ENCODE data around the gene SCN1B. TPM values are rescaled to one million over a fixed set of nuclear protein-coding genes. Genes with fewer than 3 reads are reported as not detected.

Gene SCN1B
- total RNA-seq, 2 experiments from 2014 or later: 1.4 to 2.3 TPM

DNA sequence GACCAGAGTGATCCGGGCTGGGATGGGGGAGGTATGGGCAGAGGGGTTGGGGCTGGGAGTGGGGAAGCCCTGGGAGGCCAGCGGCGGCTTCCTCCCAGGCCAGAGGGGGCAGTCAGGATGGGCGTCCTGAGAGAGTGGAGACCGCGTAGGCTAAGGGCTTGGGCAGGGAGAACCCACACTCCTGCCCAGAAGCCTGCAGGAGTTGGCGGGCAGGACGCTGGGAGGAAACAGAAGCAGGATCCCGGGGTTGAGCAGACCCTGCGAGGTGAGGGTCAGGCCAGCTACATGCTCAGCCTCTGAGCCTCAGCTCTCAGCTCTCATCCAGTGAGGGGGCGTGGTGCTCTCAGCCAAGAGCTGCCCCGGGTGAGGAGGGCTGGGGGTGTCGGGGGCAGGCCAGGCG is 7.8 kb upstream of the SCN1B start:
- peaks cover 91% of the 10 kb centered on the region for H3K36me3 ChIP-seq (ENCODE audit: insufficient read depth, low read length)
- POLR2A ChIA-PET: interaction anchor here (1.4 kb wide), 1 partner anchor 8 kb away, joined by 4 read pairs; no protein-coding TSS in a partner anchor
- H3K4me1 ChIP-seq (ENCODE audit: insufficient read depth, low read length): peaks cover 13% of the 10 kb centered on the region
- Mint-ChIP-seq H3K4me1 (ENCODE audit: low read depth) (peaks cover 8% of the 10 kb centered on the region), H3K9me3 (no peaks in the 10 kb centered on the region), H3K27ac (no peak overlapping the region), H3K36me3 (ENCODE audit: low read depth) (peaks cover 90% of the 10 kb centered on the region), H3K4me3 (no peak overlapping the region), H3K27me3 (no peaks in the 10 kb centered on the region)
- H3K4me3 ChIP-seq (ENCODE audit: low read length): no peak overlapping the region
- intact Hi-C loops (cut with DNase I, micrococcal nuclease): no loop called here
- CTCF ChIA-PET: no interaction called here
- H3K27me3 ChIP-seq (ENCODE audit: control insufficient read depth in 1 of 2, insufficient read depth in 2 of 2, low read length in 2 of 2): no peaks in the 10 kb centered on the region
- no peak for DNase-seq
- no peak overlapping the region for H3K27ac ChIP-seq (ENCODE audit: low read depth in 1 of 2, low read length in 2 of 2)
- no peak for ATAC-seq (ENCODE audit: poor library complexity)
- no peaks in the 10 kb centered on the region for H3K9me3 ChIP-seq (ENCODE audit: control insufficient read depth in 1 of 2, insufficient read depth in 1 of 2, low read length in 2 of 2)
- TF ChIP-seq, protein P1, sequence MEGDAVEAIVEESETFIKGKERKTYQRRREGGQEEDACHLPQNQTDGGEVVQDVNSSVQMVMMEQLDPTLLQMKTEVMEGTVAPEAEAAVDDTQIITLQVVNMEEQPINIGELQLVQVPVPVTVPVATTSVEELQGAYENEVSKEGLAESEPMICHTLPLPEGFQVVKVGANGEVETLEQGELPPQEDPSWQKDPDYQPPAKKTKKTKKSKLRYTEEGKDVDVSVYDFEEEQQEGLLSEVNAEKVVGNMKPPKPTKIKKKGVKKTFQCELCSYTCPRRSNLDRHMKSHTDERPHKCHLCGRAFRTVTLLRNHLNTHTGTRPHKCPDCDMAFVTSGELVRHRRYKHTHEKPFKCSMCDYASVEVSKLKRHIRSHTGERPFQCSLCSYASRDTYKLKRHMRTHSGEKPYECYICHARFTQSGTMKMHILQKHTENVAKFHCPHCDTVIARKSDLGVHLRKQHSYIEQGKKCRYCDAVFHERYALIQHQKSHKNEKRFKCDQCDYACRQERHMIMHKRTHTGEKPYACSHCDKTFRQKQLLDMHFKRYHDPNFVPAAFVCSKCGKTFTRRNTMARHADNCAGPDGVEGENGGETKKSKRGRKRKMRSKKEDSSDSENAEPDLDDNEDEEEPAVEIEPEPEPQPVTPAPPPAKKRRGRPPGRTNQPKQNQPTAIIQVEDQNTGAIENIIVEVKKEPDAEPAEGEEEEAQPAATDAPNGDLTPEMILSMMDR (IDR thresholded peaks at IDR 0.05): no peak

DNA sequence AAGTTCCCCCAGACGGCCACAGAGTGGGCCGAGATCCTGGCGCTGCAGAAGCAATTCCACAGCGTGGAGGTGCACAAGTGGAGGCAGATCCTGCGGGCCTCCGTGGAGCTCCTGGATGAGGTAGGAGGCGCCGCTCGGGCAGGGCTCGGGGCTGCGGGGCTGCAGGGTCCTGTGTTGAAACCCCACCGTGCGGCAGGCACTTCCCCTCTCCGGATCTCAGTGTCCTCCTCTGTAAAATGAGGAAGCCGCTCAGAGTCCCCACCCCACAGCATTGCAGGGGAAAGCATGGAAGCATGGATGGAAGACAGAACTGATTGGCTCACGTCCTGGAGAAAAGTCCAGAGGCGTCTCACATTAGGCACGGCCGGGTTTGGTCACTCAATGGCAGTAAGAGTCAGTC is 6.8 kb upstream of the SCN1B start:
- Mint-ChIP-seq H3K27ac (peak overlapping the region; percentile 20), H3K27me3 (no peaks in the 10 kb centered on the region), H3K9me3 (no peaks in the 10 kb centered on the region), H3K4me3 (no peak overlapping the region), H3K4me1 (ENCODE audit: low read depth) (peaks cover 3% of the 10 kb centered on the region), H3K36me3 (ENCODE audit: low read depth) (peaks cover 91% of the 10 kb centered on the region)
- intact Hi-C loops (cut with DNase I, micrococcal nuclease): no loop called here
- Histone ChIP-seq H3K27ac (ENCODE audit: low read depth in 1 of 2, low read length in 2 of 2) (no peak overlapping the region), H3K4me3 (ENCODE audit: low read length) (no peak overlapping the region), H3K36me3 (ENCODE audit: insufficient read depth, low read length) (peaks cover 85% of the 10 kb centered on the region), H3K4me1 (ENCODE audit: insufficient read depth, low read length) (peaks cover 6% of the 10 kb centered on the region), H3K27me3 (ENCODE audit: control insufficient read depth in 1 of 2, insufficient read depth in 2 of 2, low read length in 2 of 2) (no peaks in the 10 kb centered on the region), H3K9me3 (ENCODE audit: control insufficient read depth in 1 of 2, insufficient read depth in 1 of 2, low read length in 2 of 2) (no peaks in the 10 kb centered on the region)
- ChIA-PET CTCF (no interaction called here), POLR2A (interaction anchor here (1.4 kb wide), 1 partner anchor 9 kb away, joined by 4 read pairs; no protein-coding TSS in a partner anchor)
- DNase-seq (no peak), ATAC-seq (ENCODE audit: poor library complexity) (no peak)
- TF ChIP-seq, protein P1 (IDR thresholded peaks at IDR 0.05): no peak

DNA sequence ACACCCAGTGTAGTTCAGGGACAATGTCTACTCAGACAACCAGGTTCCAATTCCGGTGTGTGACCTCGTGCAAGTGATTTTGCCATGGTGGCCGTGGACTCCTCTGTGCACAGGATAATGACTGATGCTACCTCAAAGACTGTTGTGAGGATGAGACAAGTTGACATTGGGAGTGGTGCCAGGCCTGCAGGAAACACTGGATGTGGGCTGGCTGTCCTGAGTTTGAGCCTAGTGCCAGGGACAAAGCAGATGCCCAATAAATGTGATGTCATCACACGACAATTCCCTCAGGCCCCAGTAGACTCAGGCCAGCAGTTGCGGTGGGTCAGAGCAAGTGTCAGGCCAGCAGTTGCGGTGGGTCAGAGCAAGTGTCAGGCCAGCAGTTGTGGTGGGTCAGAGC is 6.2 kb upstream of the SCN1B start:
- intact Hi-C loops (cut with DNase I, micrococcal nuclease): no loop called here
- H3K4me1 ChIP-seq (ENCODE audit: insufficient read depth, low read length): peaks cover 2% of the 10 kb centered on the region
- H3K27me3 ChIP-seq (ENCODE audit: control insufficient read depth in 1 of 2, insufficient read depth in 2 of 2, low read length in 2 of 2): no peaks in the 10 kb centered on the region
- no peak overlapping the region for H3K27ac ChIP-seq (ENCODE audit: low read depth in 1 of 2, low read length in 2 of 2)
- Mint-ChIP-seq H3K27me3 (no peaks in the 10 kb centered on the region), H3K4me3 (no peak overlapping the region), H3K9me3 (no peaks in the 10 kb centered on the region), H3K36me3 (ENCODE audit: low read depth) (peaks cover 88% of the 10 kb centered on the region), H3K27ac (peak overlapping the region; percentile 42), H3K4me1 (ENCODE audit: low read depth) (peaks cover 4% of the 10 kb centered on the region)
- CTCF ChIA-PET: no interaction called here
- H3K9me3 ChIP-seq (ENCODE audit: control insufficient read depth in 1 of 2, insufficient read depth in 1 of 2, low read length in 2 of 2): no peaks in the 10 kb centered on the region
- no peak for ATAC-seq (ENCODE audit: poor library complexity)
- peaks cover 78% of the 10 kb centered on the region for H3K36me3 ChIP-seq (ENCODE audit: insufficient read depth, low read length)
- POLR2A ChIA-PET: no interaction called here
- TF ChIP-seq, protein P1 (IDR thresholded peaks at IDR 0.05): no peak
- H3K4me3 ChIP-seq (ENCODE audit: low read length): no peak overlapping the region
- DNase-seq: no peak
